H1 (cell line): Measurements from ENCODE around the gene GRID1. TPM values are rescaled to one million over a fixed set of nuclear protein-coding genes. Genes with fewer than 3 reads are reported as not detected.

Experiments
- CTCF ChIA-PET: fragments of 300-600 bp; sonication (Branson Sonifier 250); formaldehyde crosslinking; loops from one replicate; lab custom pipeline; 2021; ENCODE audit not compliant: partially characterized antibody; lab: Charles Lee
- POLR2A ChIA-PET: fragments of 300-600 bp; sonication (Branson Sonifier 250); formaldehyde crosslinking; loops from one replicate; lab custom pipeline; 2021; ENCODE audit warnings: inconsistent platforms; ENCODE audit not compliant: partially characterized antibody; lab: Charles Lee
- DNase-seq, 2 experiments: peaks; one replicate each; pipeline versions ENCODE4 v3.0.0 to v3.0.0-alpha.2; 2010 to 2022; ENCODE audit warnings: low spot score in 2 of 2, low read depth in 1 of 2, mixed read lengths in 1 of 2
- FAIRE-seq: peaks from 2 replicates; lab custom pipeline; 2011; peaks lifted over from hg19 to GRCh38; lab: Jason Lieb, UNC
- H2AFZ ChIP-seq: 2 replicates; pipeline ENCODE4 v1.8.1; 2012; ENCODE audit warnings: low read length, inconsistent platforms
- H2AK5ac ChIP-seq: 2 replicates; pipeline ENCODE4 v1.6.1; 2013; ENCODE audit warnings: low read depth, low read length
- H2BK120ac ChIP-seq: replicated peaks from 2 replicates; pipeline ENCODE3; 2013; ENCODE audit warnings: low read depth, low read length, inconsistent platforms
- H2BK12ac ChIP-seq: 2 replicates; pipeline ENCODE4 v1.6.1; 2013; ENCODE audit warnings: low read depth, low read length
- H2BK15ac ChIP-seq: 2 replicates; pipeline ENCODE4 v1.6.1; 2013; ENCODE audit warnings: low read length
- H2BK20ac ChIP-seq: 2 replicates; pipeline ENCODE4 v1.6.1; 2013; ENCODE audit warnings: low read length
- H2BK5ac ChIP-seq: 2 replicates; pipeline ENCODE4 v1.6.1; 2013; ENCODE audit warnings: low read depth, low read length
- H3K14ac ChIP-seq: 2 replicates; pipeline ENCODE4 v1.6.1; 2013; ENCODE audit warnings: inconsistent platforms; ENCODE audit not compliant: insufficient read length
- H3K18ac ChIP-seq: 2 replicates; pipeline ENCODE4 v1.6.1; 2013; ENCODE audit warnings: low read length; ENCODE audit errors: extremely low read depth
- H3K23ac ChIP-seq: 2 replicates; pipeline ENCODE4 v1.6.1; 2013; ENCODE audit warnings: inconsistent platforms; ENCODE audit not compliant: insufficient read length
- H3K23me2 ChIP-seq: 2 replicates; pipeline ENCODE4 v1.6.1; 2013; ENCODE audit warnings: low read depth, low read length
- H3K27ac ChIP-seq: 2 replicates; pipeline ENCODE4 v1.6.1; 2011; ENCODE audit warnings: low read depth, low read length, inconsistent platforms
- H3K27me3 ChIP-seq, 4 experiments: replicated peaks in 1 of 4; 1 replicate in 1 of 4; 2 replicates in 3 of 4; pipeline versions ENCODE4 v1.6.1 to v1.8.1; 2011 to 2013; ENCODE audit warnings: low read length in 3 of 4, mild to moderate bottlenecking in 3 of 4, inconsistent platforms in 2 of 4, mixed read lengths in 2 of 4, moderate library complexity in 1 of 4; ENCODE audit not compliant: control insufficient read depth in 3 of 4, insufficient read depth in 3 of 4; ENCODE audit errors: extremely low read depth in 1 of 4
- H3K36me3 ChIP-seq, 4 experiments: 2 replicates each; pipeline versions ENCODE4 v1.6.1 to v1.8.1; 2011 to 2013; ENCODE audit warnings: mild to moderate bottlenecking in 4 of 4, low read length in 3 of 4, moderate library complexity in 2 of 4, control low read depth in 1 of 4, inconsistent platforms in 1 of 4; ENCODE audit not compliant: insufficient read depth in 4 of 4, control insufficient read depth in 2 of 4
- H3K4ac ChIP-seq: replicated peaks from 2 replicates; pipeline ENCODE3; 2013; ENCODE audit warnings: low read length, low read depth, mixed read lengths, inconsistent platforms; ENCODE audit not compliant: insufficient read length
- H3K4me1 ChIP-seq, 4 experiments: replicated peaks in 1 of 4; 1 replicate in 1 of 4; 2 replicates in 3 of 4; pipeline versions ENCODE4 v1.6.1 to v1.8.1; 2011 to 2013; ENCODE audit warnings: low read length in 3 of 4, inconsistent platforms in 2 of 4, mixed read lengths in 1 of 4; ENCODE audit not compliant: insufficient read depth in 4 of 4, control insufficient read depth in 3 of 4
- H3K4me2 ChIP-seq, 2 experiments: 2 replicates each; pipeline versions ENCODE4 v1.6.1 to v1.8.1; 2011 to 2013; ENCODE audit warnings: low read depth in 2 of 2, low read length in 2 of 2, control low read depth in 1 of 2, inconsistent platforms in 1 of 2, mild to moderate bottlenecking in 1 of 2; ENCODE audit not compliant: insufficient read depth in 1 of 2
- H3K4me3 ChIP-seq, 4 experiments: fragments of 200-600, 300-600 bp in 1 of 4; sonication (generic), shearing (Covaris generic), sonication (Bioruptor Twin) in 1 of 4; 2 replicates each; pipeline versions ENCODE4 v1.5.1 to v1.8.1; 2011 to 2016; ENCODE audit warnings: low read length in 4 of 4, low read depth in 3 of 4, control low read depth in 2 of 4, inconsistent platforms in 2 of 4, mild to moderate bottlenecking in 2 of 4, mixed read lengths in 1 of 4, moderate library complexity in 1 of 4; ENCODE audit not compliant: insufficient read depth in 2 of 4; ENCODE audit errors: extremely low read depth in 1 of 4
- H3K56ac ChIP-seq: replicated peaks from 2 replicates; pipeline ENCODE3; 2013; ENCODE audit warnings: low read depth, mild to moderate bottlenecking, mixed read lengths, low read length, inconsistent platforms; ENCODE audit not compliant: insufficient read length
- H3K79me1 ChIP-seq: 2 replicates; pipeline ENCODE4 v1.6.1; 2013; ENCODE audit warnings: low read depth, low read length, control low read depth
- H3K79me2 ChIP-seq, 2 experiments: 2 replicates each; pipeline versions ENCODE4 v1.6.1 to v1.8.1; 2012 to 2013; ENCODE audit warnings: low read length in 2 of 2, mild to moderate bottlenecking in 2 of 2, inconsistent platforms in 1 of 2; ENCODE audit not compliant: insufficient read depth in 2 of 2, control insufficient read depth in 1 of 2
- H3K9ac ChIP-seq, 4 experiments: replicated peaks in 1 of 4; 1 replicate in 1 of 4; 2 replicates in 3 of 4; pipeline versions ENCODE4 v1.6.1 to v1.8.1; 2011 to 2013; ENCODE audit warnings: low read depth in 3 of 4, low read length in 3 of 4, control low read depth in 2 of 4, mild to moderate bottlenecking in 2 of 4, moderate library complexity in 2 of 4, inconsistent platforms in 1 of 4; ENCODE audit errors: extremely low read depth in 1 of 4
- H3K9me3 ChIP-seq, 2 experiments: 2 replicates each; pipeline versions ENCODE4 v1.6.1 to v1.8.1; 2012 to 2013; ENCODE audit warnings: mild to moderate bottlenecking in 2 of 2, moderate library complexity in 2 of 2, control low read depth in 1 of 2, inconsistent platforms in 1 of 2, low read depth in 1 of 2, low read length in 1 of 2, mixed read lengths in 1 of 2; ENCODE audit not compliant: insufficient read depth in 2 of 2
- H4K20me1 ChIP-seq, 2 experiments: replicated peaks in 1 of 2; 2 replicates each; pipeline versions ENCODE3 to v1.8.1; 2011 to 2013; ENCODE audit warnings: inconsistent platforms in 2 of 2, low read length in 2 of 2, mild to moderate bottlenecking in 1 of 2; ENCODE audit not compliant: insufficient read depth in 2 of 2, control insufficient read depth in 1 of 2
- H4K5ac ChIP-seq: 2 replicates; pipeline ENCODE4 v1.6.1; 2013; ENCODE audit warnings: low read length, low read depth, mixed read lengths, inconsistent platforms; ENCODE audit not compliant: insufficient read length
- H4K8ac ChIP-seq: 2 replicates; pipeline ENCODE4 v1.8.0; 2013; ENCODE audit warnings: mild to moderate bottlenecking, moderate library complexity, low read length, inconsistent platforms; ENCODE audit not compliant: insufficient read depth; ENCODE audit errors: extremely low read depth
- H4K91ac ChIP-seq: replicated peaks from 2 replicates; pipeline ENCODE3; 2013; ENCODE audit warnings: low read length, mixed read lengths, inconsistent platforms; ENCODE audit not compliant: insufficient read length
- CBX8 ChIP-seq: fragments of 300-800, 300-1000 bp; sonication (generic); IDR thresholded peaks from 2 replicates; pipeline ENCODE4 v1.7.1; 2016; ENCODE audit warnings: low read depth, low read length, borderline replicate concordance
- CHD2 ChIP-seq: IDR thresholded peaks from 2 replicates; pipeline ENCODE4 v1.6.1; 2012; ENCODE audit warnings: low read length, improper control_type of control experiment
- FOSL1 ChIP-seq: IDR thresholded peaks from 2 replicates; pipeline ENCODE4 v1.6.1; 2011; ENCODE audit warnings: mild to moderate bottlenecking, low read depth, low read length, moderate library complexity; ENCODE audit not compliant: insufficient read depth
- HDAC6 ChIP-seq: IDR thresholded peaks from one replicate; pipeline ENCODE4 v1.7.1; 2012; ENCODE audit warnings: low read depth, mild to moderate bottlenecking, inconsistent platforms, low read length, moderate library complexity
- JUN ChIP-seq: IDR thresholded peaks from 2 replicates; pipeline ENCODE4 v1.6.1; 2011; ENCODE audit warnings: low read depth, mild to moderate bottlenecking, improper control_type of control experiment, low read length
- NRF1 ChIP-seq: IDR thresholded peaks from 2 replicates; pipeline ENCODE4 v1.6.1; 2011; ENCODE audit warnings: mild to moderate bottlenecking, low read depth, low read length, improper control_type of control experiment
- RXRA ChIP-seq: IDR thresholded peaks from 2 replicates; pipeline ENCODE4 v1.6.1; 2011; ENCODE audit warnings: low read depth, mild to moderate bottlenecking, low read length, moderate library complexity; ENCODE audit not compliant: insufficient read depth
- SAP30 ChIP-seq: fragments of 300-600 bp; sonication (generic); IDR thresholded peaks from 2 replicates; pipeline ENCODE4 v1.7.1; 2012; ENCODE audit warnings: low read length, moderate library complexity, mild to moderate bottlenecking, inconsistent platforms; ENCODE audit not compliant: insufficient read depth, insufficient replicate concordance
- TCF12 ChIP-seq: IDR thresholded peaks from 2 replicates; pipeline ENCODE4 v1.6.1; 2011; ENCODE audit warnings: low read depth, mild to moderate bottlenecking, low read length
- WGBS, 2 experiments: shearing (Covaris generic) in 1 of 2; methylation state at CpG; one replicate each; pipeline versions ENCODE4 v1.1.6 to v1.1.7; 2013 to 2015; ENCODE audit warnings: low lambda C conversion rate in 2 of 2, mixed read lengths in 2 of 2, inconsistent platforms in 1 of 2, low coverage in 1 of 2, missing lambda C conversion rate in 1 of 2; ENCODE audit not compliant: insufficient replicate concordance in 2 of 2, insufficient coverage in 1 of 2, insufficient read length in 1 of 2; ENCODE audit errors: extremely low coverage in 1 of 2, missing lambda C conversion rate in 1 of 2; 5-methylcytosine and 5-hydroxymethylcytosine counted together
- polyA plus RNA-seq, 7 experiments: library from polyadenylated mRNA; depleted of rRNA in 3 of 7; stranded (reverse) in 5 of 7; unstranded in 2 of 7; fragments of >200 nt in 5 of 7; fragments of 200-250 nt in 2 of 7; gene quantifications; 1 replicate in 5 of 7; 2 replicates in 1 of 7; 4 replicates in 1 of 7; pipeline versions ENCODE4 v1.2.1 to v1.2.3, GENCODE V29; 2011 to 2013; ENCODE audit warnings: missing spikeins in 2 of 7, mixed read lengths in 2 of 7
- total RNA-seq: library from RNA; stranded (reverse); fragmentation: NEBNext Ultra II Directional; extraction: Animal tissue kit (Norgen Biotek cat#: 25700); gene quantifications from 2 replicates; pipeline ENCODE4 v1.2.1, GENCODE V29; 2021
- TF ChIP-seq, protein P1 (sequence below): IDR thresholded peaks from 2 replicates; pipeline ENCODE4 v1.6.1; 2012; ENCODE audit warnings: inconsistent platforms
- TF ChIP-seq, protein P2 (sequence below): IDR thresholded peaks from 2 replicates; pipeline ENCODE4 v1.6.1; 2012; ENCODE audit warnings: inconsistent platforms

The GRID1 gene
- total and polyA plus RNA-seq, 2 of the 8 experiments (the other 6 are each of a cell fraction or from before 2014, with no cell fraction given) = 0.22 to 0.30 TPM

DNA sequence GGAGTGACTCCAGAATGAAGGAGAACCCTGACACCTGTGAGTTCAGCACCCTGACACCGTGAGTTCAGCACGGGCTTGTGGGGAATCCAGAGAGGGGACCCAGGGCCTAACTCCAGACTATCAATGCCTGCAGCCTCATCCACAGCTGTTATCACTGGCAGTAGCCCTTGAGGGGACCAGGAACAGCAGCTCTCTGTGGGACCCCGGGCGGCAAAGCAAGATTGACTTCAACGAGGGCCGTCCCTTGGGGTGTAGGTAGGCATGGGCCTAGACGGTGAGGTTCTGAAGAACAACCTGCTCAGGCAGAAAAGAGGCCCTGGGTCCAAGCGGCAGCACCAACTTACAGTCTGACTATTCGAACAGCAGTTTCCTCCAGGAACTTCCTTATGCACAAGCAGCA lies 8.9 kb downstream of the GRID1 start:
- H3K14ac ChIP-seq = no peak overlapping the region
- 100% methylated on average over 9 of the region's 9 CpGs; no CpG with 5 or more reads in 1 of the 2 experiments for WGBS, 2 experiments

More for the DNA sequence above, 8.9 kb downstream of the GRID1 start:
- Histone ChIP-seq H3K27me3 (peaks cover 5 to 17% (median 15%) of the 10 kb centered on the region in 4 experiments), H3K79me1 (no peaks in the 10 kb centered on the region; the same call in 1 of the 2 replicates), H2BK5ac (no peak overlapping the region), H2AK5ac (no peak overlapping the region), H3K56ac (no peak overlapping the region), H2BK120ac (no peak overlapping the region), H3K18ac (no peak overlapping the region)
- TF ChIP-seq JUN (no peak), CBX8 (no peak), TCF12 (no peak), HDAC6 (no peak), RXRA (no peak), SAP30 (no peak), FOSL1 (no peak), NRF1 (no peak), CHD2 (no peak)
- TF ChIP-seq, protein P1, sequence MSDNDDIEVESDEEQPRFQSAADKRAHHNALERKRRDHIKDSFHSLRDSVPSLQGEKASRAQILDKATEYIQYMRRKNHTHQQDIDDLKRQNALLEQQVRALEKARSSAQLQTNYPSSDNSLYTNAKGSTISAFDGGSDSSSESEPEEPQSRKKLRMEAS = no peak
- TF ChIP-seq, protein P2, sequence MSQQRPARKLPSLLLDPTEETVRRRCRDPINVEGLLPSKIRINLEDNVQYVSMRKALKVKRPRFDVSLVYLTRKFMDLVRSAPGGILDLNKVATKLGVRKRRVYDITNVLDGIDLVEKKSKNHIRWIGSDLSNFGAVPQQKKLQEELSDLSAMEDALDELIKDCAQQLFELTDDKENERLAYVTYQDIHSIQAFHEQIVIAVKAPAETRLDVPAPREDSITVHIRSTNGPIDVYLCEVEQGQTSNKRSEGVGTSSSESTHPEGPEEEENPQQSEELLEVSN = no peak
- TF ChIP-seq, all 59 proteins: peak for 0
- peaks cover under 1% of the 10 kb centered on the region; the same call in 1 of the 2 replicates for H3K23me2 ChIP-seq
- H3K9ac ChIP-seq = no peak overlapping the region
- H3K9me3 ChIP-seq = no peaks in the 10 kb centered on the region
- H2BK20ac ChIP-seq = no peak overlapping the region
- H4K20me1 ChIP-seq = no peaks in the 10 kb centered on the region
- H3K4me1 ChIP-seq = peaks cover 0 to 3% (median 1%) of the 10 kb centered on the region in 4 experiments; a peak in 2 of 7 replicates
- H4K5ac ChIP-seq = no peak overlapping the region
- H2AFZ ChIP-seq = no peak overlapping the region
- POLR2A ChIA-PET = no interaction called here
- no peak overlapping the region for H4K8ac ChIP-seq
- no peak overlapping the region for H2BK15ac ChIP-seq
- H3K36me3 ChIP-seq = no peaks in the 10 kb centered on the region
- no peak overlapping the region for H4K91ac ChIP-seq
- H2BK12ac ChIP-seq = no peak overlapping the region
- H3K79me2 ChIP-seq = no peaks in the 10 kb centered on the region
- H3K4ac ChIP-seq = no peak overlapping the region
- CTCF ChIA-PET = interaction anchor here (1.1 to 25.6 kb wide), 4 partner anchors 5 to 95 kb away, joined by 3 to 498 read pairs (median 273); partner anchors contain the start of gene GRID1
- no peak overlapping the region for H3K4me3 ChIP-seq
- no peak overlapping the region for H3K23ac ChIP-seq
- FAIRE-seq (no peak), DNase-seq (no peak)
- no peak overlapping the region for H3K27ac ChIP-seq
- H3K4me2 ChIP-seq = no peak overlapping the region
